Kidney epithelial cell (primary cell): ENCODE results near the gene BNIP5. TPM values are rescaled to one million over a fixed set of nuclear protein-coding genes. Genes with fewer than 3 reads are reported as not detected.

Experiments used
- total RNA-seq: library from RNA; depleted of rRNA; stranded (reverse); fragments of >200 nt; gene quantifications from 2 replicates; pipeline ENCODE4 v1.2.3, GENCODE V29; 2015

Gene BNIP5
- total RNA-seq, 1 donor from 2014 or later: not detected

Other genes with a start within 250 kb of the BNIP5 start
- gene MAPK13, start 206.4 kb downstream of the BNIP5 start, total RNA-seq: 51.3 and 52.9 TPM in 2 replicates
- 16.6 and 19.2 TPM in 2 replicates for gene BRPF3, start 140.1 kb downstream of the BNIP5 start, total RNA-seq
- not detected in 2 replicates for gene PNPLA1, start 66.8 kb downstream of the BNIP5 start, total RNA-seq
- gene ETV7, start 50.8 kb upstream of the BNIP5 start, total RNA-seq: 6.8 and 8.4 TPM in 2 replicates
- not detected in 2 replicates for gene PXT1, start 106.0 kb upstream of the BNIP5 start, total RNA-seq
- 51.6 and 55.2 TPM in 2 replicates for gene KCTD20, start 106.1 kb upstream of the BNIP5 start, total RNA-seq
- gene STK38, start 210.6 kb upstream of the BNIP5 start, total RNA-seq: 22.3 and 23.7 TPM in 2 replicates